ENCODE measurements around the gene TMEM127.

DNA sequence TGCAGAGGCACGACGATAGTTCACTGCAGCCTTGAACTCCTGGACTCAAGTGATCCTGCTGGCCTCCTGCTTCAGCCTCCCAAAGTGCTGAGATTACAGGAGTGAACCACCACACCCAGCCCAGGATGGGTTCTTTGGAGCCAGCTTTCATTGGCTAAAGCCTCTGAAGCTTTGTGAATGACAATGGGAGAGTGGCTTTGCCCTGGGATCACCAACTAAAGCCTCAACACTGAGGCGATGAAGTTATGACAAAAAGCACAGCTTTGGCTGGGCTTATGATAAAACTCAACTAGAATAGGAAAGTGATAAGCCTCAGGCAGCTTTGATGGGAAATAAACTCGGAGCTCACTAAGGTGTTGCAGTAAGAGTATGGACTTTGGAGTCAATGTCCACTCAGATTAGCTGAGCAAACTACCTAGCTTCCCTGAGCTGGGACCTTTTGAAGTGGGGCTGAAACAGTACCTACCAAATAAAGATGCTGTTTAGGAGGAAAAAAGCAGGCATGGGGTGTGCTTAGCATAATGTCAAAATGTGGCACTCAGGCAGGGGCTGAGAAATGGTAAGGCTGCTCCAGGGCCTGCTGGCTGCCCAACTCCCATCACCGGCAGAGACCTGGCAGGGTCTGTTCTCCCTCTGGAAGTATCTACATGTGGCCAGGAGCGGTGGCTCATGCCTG lies 4.3 kb downstream of the TMEM127 start:
- TF ChIP-seq SP1 (IDR thresholded peaks at IDR 0.05) (no peak), ELF4 (IDR thresholded peaks at IDR 0.05) (no peak), ARNT (IDR thresholded peaks at IDR 0.05) (no peak), NFRKB (IDR thresholded peaks at IDR 0.05) (no peak), TARDBP (IDR thresholded peaks at IDR 0.05) (no peak), FOXK2 (IDR thresholded peaks at IDR 0.05) (no peak), BHLHE40 (IDR thresholded peaks at IDR 0.05; ENCODE audit: borderline replicate concordance) (no peak), SUZ12 (IDR thresholded peaks at IDR 0.05) (no peak), ZNF384 (IDR thresholded peaks at IDR 0.05) (no peak), HDGF (IDR thresholded peaks at IDR 0.05; ENCODE audit: borderline replicate concordance) (no peak), L3MBTL2 (conservative IDR thresholded peaks at IDR 0.05) (no peak), LEF1 (IDR thresholded peaks at IDR 0.05; ENCODE audit: borderline replicate concordance) (no peak), FOXM1 (IDR thresholded peaks at IDR 0.05; ENCODE audit: borderline replicate concordance) (no peak)
- TF ChIP-seq, protein P1, sequence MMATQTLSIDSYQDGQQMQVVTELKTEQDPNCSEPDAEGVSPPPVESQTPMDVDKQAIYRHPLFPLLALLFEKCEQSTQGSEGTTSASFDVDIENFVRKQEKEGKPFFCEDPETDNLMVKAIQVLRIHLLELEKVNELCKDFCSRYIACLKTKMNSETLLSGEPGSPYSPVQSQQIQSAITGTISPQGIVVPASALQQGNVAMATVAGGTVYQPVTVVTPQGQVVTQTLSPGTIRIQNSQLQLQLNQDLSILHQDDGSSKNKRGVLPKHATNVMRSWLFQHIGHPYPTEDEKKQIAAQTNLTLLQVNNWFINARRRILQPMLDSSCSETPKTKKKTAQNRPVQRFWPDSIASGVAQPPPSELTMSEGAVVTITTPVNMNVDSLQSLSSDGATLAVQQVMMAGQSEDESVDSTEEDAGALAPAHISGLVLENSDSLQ (IDR thresholded peaks at IDR 0.05) = no peak
